K562 (cell line): ENCODE measurements around the gene PCDHB4. TPM values are rescaled to one million over a fixed set of nuclear protein-coding genes. Genes with fewer than 3 reads are reported as not detected.
"Not testable (repeated sequence)": the region's sequence is repeated elsewhere in the genome, so short reads cannot be mapped to it uniquely, and the experiment has no call there.

ENCODE experiments used
- ATAC-seq: fragments of 200-7000 bp; cut with Tn5 transposase; 3 replicates; pipeline ENCODE4 v1.9.1; 2020; ENCODE audit warnings: moderate library complexity
- BruUV-seq: library from RNA; stranded (reverse); fragments of 400-500 nt; replicated peaks from 2 replicates; lab custom pipeline; 2021; lab: Mats Ljungman, UMichigan
- CTCF ChIA-PET: fragments of 300-600 bp; formaldehyde crosslinking; extraction: SDS; loops from one replicate; lab custom pipeline; 2021; ENCODE audit warnings: low intra/inter-chr PET ratio; lab: Yijun Ruan, JAX
- POLR2A ChIA-PET: fragments of 300-600, 350-650 bp; sonication (Branson Sonifier 250); formaldehyde crosslinking; extraction: SDS; loops from one replicate; lab custom pipeline; 2021; ENCODE audit warnings: antibody characterized with exemption, inconsistent platforms; lab: Yijun Ruan, JAX
- DNase-seq, 4 experiments: peaks; one replicate each; pipeline versions ENCODE4 v3.0.0 to v3.0.0-alpha.2; 2011 to 2018; ENCODE audit warnings: low spot score in 3 of 4, mixed read lengths in 3 of 4; ENCODE audit errors: extremely low read depth in 1 of 4
- FAIRE-seq: peaks from 2 replicates; lab custom pipeline; 2011; peaks lifted over from hg19 to GRCh38; lab: Jason Lieb, UNC
- H2AFZ ChIP-seq: 2 replicates; pipeline ENCODE4 v1.6.0; 2011; ENCODE audit warnings: low read depth, low read length, control low read depth, inconsistent platforms
- H3K27ac ChIP-seq: fragments of 200-600 bp; 3 replicates; pipeline ENCODE4 v1.8.0; 2011; ENCODE audit warnings: low read depth, mild to moderate bottlenecking, control low read depth, inconsistent platforms, low read length, moderate library complexity, mixed read lengths; ENCODE audit errors: extremely low read depth
- H3K27me3 ChIP-seq, 2 experiments: fragments of 300-600 bp in 1 of 2; 2 replicates in 1 of 2; 3 replicates in 1 of 2; pipeline versions ENCODE4 v1.6.0 to v1.8.0; 2011; ENCODE audit warnings: inconsistent platforms in 2 of 2, low read length in 2 of 2, mild to moderate bottlenecking in 1 of 2, mixed read lengths in 1 of 2, moderate library complexity in 1 of 2; ENCODE audit not compliant: control insufficient read depth in 2 of 2, insufficient read depth in 2 of 2
- H3K36me3 ChIP-seq: fragments of 300-600 bp; 3 replicates; pipeline ENCODE4 v1.8.0; 2011; ENCODE audit warnings: mild to moderate bottlenecking, low read length, inconsistent platforms; ENCODE audit not compliant: control insufficient read depth, insufficient read depth
- H3K4me1 ChIP-seq, 2 experiments: fragments of 200-600 bp in 1 of 2; replicated peaks in 1 of 2; 2 replicates in 1 of 2; 3 replicates in 1 of 2; pipeline versions ENCODE4 v1.5.1 to v1.8.0; 2011; ENCODE audit warnings: inconsistent platforms in 2 of 2, low read length in 2 of 2, mild to moderate bottlenecking in 1 of 2, mixed read lengths in 1 of 2, moderate library complexity in 1 of 2; ENCODE audit not compliant: control insufficient read depth in 2 of 2, insufficient read depth in 2 of 2
- H3K4me2 ChIP-seq: 2 replicates; pipeline ENCODE4 v1.6.1; 2011; ENCODE audit warnings: low read length, control low read depth, inconsistent platforms, mixed read lengths; ENCODE audit not compliant: insufficient read depth
- H3K4me3 ChIP-seq: fragments of 200-600 bp; sonication (generic), shearing (Covaris generic); 2 replicates; pipeline ENCODE4 v1.5.1; 2016; ENCODE audit warnings: control low read depth, inconsistent platforms
- H3K79me2 ChIP-seq: fragments of 200-600 bp; 3 replicates; pipeline ENCODE4 v1.8.0; 2011; ENCODE audit warnings: low read length, inconsistent platforms; ENCODE audit not compliant: control insufficient read depth, insufficient read depth
- H3K9ac ChIP-seq, 2 experiments: 2 replicates each; pipeline versions ENCODE4 v1.6.0 to v1.6.1; 2011; ENCODE audit warnings: low read depth in 2 of 2, low read length in 2 of 2, control low read depth in 1 of 2, inconsistent platforms in 1 of 2, mild to moderate bottlenecking in 1 of 2, mixed read lengths in 1 of 2; ENCODE audit not compliant: insufficient read depth in 1 of 2
- H3K9me1 ChIP-seq: one replicate; pipeline ENCODE4 v1.6.0; 2011; ENCODE audit warnings: inconsistent platforms, mild to moderate bottlenecking, low read length, moderate library complexity; ENCODE audit not compliant: control insufficient read depth, insufficient read depth
- H3K9me3 ChIP-seq: replicated peaks from 2 replicates; pipeline ENCODE4 v1.5.1; 2011; ENCODE audit warnings: low read depth, low read length, inconsistent platforms; ENCODE audit not compliant: control insufficient read depth, insufficient read depth
- H4K20me1 ChIP-seq: replicated peaks from 2 replicates; pipeline ENCODE4 v1.6.1; 2011; ENCODE audit warnings: low read length, inconsistent platforms, mixed read lengths; ENCODE audit not compliant: control insufficient read depth, insufficient read depth
- WGBS: fragments of 100-300 bp; shearing (Covaris generic); methylation state at CpG from one replicate; pipeline ENCODE4 v1.1.6; 2016; ENCODE audit warnings: low coverage, mixed read lengths; ENCODE audit not compliant: insufficient coverage; ENCODE audit errors: missing lambda C conversion rate; 5-methylcytosine and 5-hydroxymethylcytosine counted together
- in situ Hi-C: fragments of 300-500 bp; cut with MboI; formaldehyde crosslinking; loops from 4 replicates; pipeline ENCODE4 v1.15.0; 2018; ENCODE audit warnings: inconsistent platforms, mixed read lengths
- intact Hi-C: fragments of 100-400 bp; cut with micrococcal nuclease; formaldehyde crosslinking; loops from 2 replicates; pipeline ENCODE4 v1.14.2; 2022
- polyA plus RNA-seq, 8 experiments: library from polyadenylated mRNA; depleted of rRNA in 4 of 8; stranded (reverse) in 5 of 8; unstranded in 3 of 8; fragments of >200 nt; fragmentation: Nextera tagmentation in 2 of 8; fragmentation: Illumina TruSeq in 1 of 8; extraction: Ambion mirVana in 2 of 8; extraction: Trizol in 1 of 8; gene quantifications; 2 replicates each; pipeline versions ENCODE4 v1.2.1 to v1.2.3, GENCODE V29; 2011 to 2014; ENCODE audit warnings: inconsistent platforms in 1 of 8, missing spikeins in 1 of 8
- total RNA-seq, 7 experiments: library from RNA; depleted of rRNA in 6 of 7; stranded (reverse); fragments of >200 nt in 6 of 7; fragmentation: Illumina TruSeq in 2 of 7; extraction: Trizol in 2 of 7; gene quantifications; 2 replicates each; pipeline versions ENCODE4 v1.2.1 to v1.2.3, GENCODE V29; 2011 to 2021; ENCODE audit warnings: low replicate concordance in 1 of 7
- TF ChIP-seq, protein P1 (sequence below), 2 experiments: fragments of 150-350 bp in 1 of 2; IDR thresholded peaks; 2 replicates each; pipeline ENCODE4 v1.6.1; 2012 to 2016; ENCODE audit warnings: low read depth in 2 of 2, low read length in 2 of 2, mild to moderate bottlenecking in 1 of 2, moderate library complexity in 1 of 2
- TF ChIP-seq, protein P2 (sequence below): fragments of 250-450 bp; sonication (Bioruptor Pico); IDR thresholded peaks from 2 replicates; pipeline ENCODE4 v1.8.0; 2022; ENCODE audit warnings: inconsistent platforms, mild to moderate bottlenecking, moderate library complexity, borderline replicate concordance

PCDHB4 gene
- total and polyA plus RNA-seq, 9 of the 15 experiments (the other 6 are each of a cell fraction or from before 2014, with no cell fraction given) = not detected

DNA sequence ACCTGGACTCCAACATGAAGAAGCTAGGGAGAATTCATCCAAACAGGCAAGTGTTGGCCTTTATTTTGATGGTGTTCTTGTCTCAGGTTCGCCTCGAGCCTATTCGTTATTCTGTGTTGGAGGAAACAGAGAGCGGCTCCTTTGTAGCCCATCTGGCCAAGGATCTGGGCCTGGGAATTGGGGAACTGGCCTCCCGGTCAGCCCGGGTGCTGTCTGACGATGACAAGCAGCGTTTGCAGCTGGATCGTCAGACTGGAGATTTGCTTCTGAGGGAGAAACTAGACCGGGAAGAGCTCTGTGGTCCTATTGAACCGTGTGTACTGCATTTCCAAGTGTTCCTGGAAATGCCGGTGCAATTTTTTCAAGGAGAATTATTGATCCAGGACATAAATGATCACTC, 367 bp downstream of the PCDHB4 start (continued):
- TF ChIP-seq, protein P1, sequence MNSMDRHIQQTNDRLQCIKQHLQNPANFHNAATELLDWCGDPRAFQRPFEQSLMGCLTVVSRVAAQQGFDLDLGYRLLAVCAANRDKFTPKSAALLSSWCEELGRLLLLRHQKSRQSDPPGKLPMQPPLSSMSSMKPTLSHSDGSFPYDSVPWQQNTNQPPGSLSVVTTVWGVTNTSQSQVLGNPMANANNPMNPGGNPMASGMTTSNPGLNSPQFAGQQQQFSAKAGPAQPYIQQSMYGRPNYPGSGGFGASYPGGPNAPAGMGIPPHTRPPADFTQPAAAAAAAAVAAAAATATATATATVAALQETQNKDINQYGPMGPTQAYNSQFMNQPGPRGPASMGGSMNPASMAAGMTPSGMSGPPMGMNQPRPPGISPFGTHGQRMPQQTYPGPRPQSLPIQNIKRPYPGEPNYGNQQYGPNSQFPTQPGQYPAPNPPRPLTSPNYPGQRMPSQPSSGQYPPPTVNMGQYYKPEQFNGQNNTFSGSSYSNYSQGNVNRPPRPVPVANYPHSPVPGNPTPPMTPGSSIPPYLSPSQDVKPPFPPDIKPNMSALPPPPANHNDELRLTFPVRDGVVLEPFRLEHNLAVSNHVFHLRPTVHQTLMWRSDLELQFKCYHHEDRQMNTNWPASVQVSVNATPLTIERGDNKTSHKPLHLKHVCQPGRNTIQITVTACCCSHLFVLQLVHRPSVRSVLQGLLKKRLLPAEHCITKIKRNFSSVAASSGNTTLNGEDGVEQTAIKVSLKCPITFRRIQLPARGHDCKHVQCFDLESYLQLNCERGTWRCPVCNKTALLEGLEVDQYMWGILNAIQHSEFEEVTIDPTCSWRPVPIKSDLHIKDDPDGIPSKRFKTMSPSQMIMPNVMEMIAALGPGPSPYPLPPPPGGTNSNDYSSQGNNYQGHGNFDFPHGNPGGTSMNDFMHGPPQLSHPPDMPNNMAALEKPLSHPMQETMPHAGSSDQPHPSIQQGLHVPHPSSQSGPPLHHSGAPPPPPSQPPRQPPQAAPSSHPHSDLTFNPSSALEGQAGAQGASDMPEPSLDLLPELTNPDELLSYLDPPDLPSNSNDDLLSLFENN (IDR thresholded peaks at IDR 0.05; ENCODE audit: low read depth in 2 of 2, low read length in 2 of 2) = no peak
- TF ChIP-seq, protein P2, sequence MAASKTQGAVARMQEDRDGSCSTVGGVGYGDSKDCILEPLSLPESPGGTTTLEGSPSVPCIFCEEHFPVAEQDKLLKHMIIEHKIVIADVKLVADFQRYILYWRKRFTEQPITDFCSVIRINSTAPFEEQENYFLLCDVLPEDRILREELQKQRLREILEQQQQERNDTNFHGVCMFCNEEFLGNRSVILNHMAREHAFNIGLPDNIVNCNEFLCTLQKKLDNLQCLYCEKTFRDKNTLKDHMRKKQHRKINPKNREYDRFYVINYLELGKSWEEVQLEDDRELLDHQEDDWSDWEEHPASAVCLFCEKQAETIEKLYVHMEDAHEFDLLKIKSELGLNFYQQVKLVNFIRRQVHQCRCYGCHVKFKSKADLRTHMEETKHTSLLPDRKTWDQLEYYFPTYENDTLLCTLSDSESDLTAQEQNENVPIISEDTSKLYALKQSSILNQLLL = no peak

DNA sequence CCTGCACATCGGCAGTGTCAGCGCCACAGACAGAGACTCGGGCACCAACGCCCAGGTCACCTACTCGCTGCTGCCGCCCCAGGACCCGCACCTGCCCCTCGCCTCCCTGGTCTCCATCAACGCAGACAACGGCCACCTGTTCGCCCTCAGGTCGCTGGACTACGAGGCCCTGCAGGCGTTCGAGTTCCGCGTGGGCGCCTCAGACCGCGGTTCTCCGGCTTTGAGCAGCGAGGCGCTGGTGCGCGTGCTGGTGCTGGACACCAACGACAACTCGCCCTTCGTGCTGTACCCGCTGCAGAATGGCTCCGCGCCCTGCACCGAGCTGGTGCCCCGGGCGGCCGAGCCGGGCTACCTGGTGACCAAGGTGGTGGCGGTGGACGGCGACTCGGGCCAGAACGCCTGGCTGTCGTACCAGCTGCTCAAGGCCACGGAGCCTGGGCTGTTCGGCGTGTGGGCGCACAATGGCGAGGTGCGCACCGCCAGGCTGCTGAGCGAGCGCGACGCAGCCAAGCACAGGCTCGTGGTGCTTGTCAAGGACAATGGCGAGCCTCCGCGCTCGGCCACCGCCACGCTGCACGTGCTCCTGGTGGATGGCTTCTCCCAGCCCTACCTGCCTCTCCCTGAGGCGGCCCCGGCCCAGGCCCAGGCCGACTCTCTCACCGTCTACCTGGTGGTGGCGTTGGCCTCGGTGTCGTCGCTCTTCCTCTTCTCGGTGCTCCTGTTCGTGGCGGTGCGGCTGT, 1.9 kb downstream of the PCDHB4 start:
- intact Hi-C loops, H3K27ac ChIP-seq, in situ Hi-C loops, H3K36me3 ChIP-seq, H3K4me1 ChIP-seq, ATAC-seq, FAIRE-seq, POLR2A ChIA-PET, H3K9me3 ChIP-seq, H3K4me3 ChIP-seq, H3K79me2 ChIP-seq, DNase-seq, H3K27me3 ChIP-seq, CTCF ChIA-PET, H3K9ac ChIP-seq, BruUV-seq, H4K20me1 ChIP-seq, H3K9me1 ChIP-seq, H3K4me2 ChIP-seq, H2AFZ ChIP-seq: not testable (repeated sequence)
- WGBS = 6% methylated on average over 28 of the region's 73 CpGs
